ENCODE measurements around the gene BMP2.

Gene BMP2

DNA sequence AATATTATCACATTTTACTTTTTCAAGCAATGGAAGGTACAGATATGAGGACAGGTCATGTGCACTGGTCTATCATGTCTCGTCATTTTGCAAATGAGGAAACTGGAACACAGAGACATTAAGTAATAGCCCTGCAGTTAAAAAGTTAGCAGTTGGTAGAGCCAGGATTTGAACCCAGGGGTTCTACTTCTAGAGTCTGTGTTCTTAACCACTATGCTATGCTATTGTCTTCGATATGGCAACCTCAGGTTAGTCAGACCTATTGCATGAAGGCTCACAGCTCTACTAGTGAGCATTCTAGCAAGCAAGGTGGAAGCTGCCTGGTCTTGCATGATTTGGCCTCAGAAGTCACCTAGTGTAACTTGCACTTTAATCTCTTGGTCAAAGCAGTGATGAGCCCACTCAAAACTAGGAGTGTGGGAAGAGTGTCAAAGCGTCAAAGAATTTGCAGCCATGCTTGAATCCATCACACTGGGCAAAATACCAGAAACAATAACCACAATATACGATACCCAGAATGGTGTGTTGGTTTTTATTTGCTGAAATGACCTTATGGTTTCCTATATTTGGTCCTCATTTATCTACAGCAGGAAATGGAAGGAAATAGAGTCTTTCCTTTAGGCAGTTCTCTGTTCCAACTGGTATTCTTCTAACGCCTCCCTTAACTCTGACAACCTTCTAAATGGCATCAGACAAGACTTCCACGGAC, 20.4 kb upstream of the BMP2 start:
- H3K27ac ChIP-seq: no peak overlapping the region
- no peak for TF ChIP-seq ZFX (IDR thresholded peaks at IDR 0.05; ENCODE audit: borderline replicate concordance)
- TF ChIP-seq, protein P1, sequence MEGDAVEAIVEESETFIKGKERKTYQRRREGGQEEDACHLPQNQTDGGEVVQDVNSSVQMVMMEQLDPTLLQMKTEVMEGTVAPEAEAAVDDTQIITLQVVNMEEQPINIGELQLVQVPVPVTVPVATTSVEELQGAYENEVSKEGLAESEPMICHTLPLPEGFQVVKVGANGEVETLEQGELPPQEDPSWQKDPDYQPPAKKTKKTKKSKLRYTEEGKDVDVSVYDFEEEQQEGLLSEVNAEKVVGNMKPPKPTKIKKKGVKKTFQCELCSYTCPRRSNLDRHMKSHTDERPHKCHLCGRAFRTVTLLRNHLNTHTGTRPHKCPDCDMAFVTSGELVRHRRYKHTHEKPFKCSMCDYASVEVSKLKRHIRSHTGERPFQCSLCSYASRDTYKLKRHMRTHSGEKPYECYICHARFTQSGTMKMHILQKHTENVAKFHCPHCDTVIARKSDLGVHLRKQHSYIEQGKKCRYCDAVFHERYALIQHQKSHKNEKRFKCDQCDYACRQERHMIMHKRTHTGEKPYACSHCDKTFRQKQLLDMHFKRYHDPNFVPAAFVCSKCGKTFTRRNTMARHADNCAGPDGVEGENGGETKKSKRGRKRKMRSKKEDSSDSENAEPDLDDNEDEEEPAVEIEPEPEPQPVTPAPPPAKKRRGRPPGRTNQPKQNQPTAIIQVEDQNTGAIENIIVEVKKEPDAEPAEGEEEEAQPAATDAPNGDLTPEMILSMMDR (IDR thresholded peaks at IDR 0.05): no peak

DNA sequence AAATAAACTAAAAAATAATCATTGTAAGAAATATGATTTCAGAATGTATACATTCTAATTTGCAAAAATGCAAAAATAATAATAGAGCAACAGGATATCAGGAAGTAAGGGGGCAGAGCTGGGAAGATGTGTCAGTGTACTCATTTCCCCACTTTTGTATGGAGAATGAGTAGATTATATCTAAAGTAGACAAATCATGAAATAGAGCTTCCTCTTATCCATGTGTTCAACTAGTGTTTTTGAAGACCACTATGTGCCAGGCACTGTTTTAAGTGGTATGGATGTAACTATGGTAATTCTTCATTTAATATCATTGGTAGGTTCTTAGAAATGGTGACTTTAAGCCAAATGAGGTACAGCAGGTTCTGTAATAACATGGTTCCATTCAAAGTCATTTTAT, 17.0 kb upstream of the BMP2 start:
- no peak for TF ChIP-seq ZFX (IDR thresholded peaks at IDR 0.05; ENCODE audit: borderline replicate concordance)
- TF ChIP-seq, protein P1 (IDR thresholded peaks at IDR 0.05): no peak
- no peak overlapping the region for H3K27ac ChIP-seq

DNA sequence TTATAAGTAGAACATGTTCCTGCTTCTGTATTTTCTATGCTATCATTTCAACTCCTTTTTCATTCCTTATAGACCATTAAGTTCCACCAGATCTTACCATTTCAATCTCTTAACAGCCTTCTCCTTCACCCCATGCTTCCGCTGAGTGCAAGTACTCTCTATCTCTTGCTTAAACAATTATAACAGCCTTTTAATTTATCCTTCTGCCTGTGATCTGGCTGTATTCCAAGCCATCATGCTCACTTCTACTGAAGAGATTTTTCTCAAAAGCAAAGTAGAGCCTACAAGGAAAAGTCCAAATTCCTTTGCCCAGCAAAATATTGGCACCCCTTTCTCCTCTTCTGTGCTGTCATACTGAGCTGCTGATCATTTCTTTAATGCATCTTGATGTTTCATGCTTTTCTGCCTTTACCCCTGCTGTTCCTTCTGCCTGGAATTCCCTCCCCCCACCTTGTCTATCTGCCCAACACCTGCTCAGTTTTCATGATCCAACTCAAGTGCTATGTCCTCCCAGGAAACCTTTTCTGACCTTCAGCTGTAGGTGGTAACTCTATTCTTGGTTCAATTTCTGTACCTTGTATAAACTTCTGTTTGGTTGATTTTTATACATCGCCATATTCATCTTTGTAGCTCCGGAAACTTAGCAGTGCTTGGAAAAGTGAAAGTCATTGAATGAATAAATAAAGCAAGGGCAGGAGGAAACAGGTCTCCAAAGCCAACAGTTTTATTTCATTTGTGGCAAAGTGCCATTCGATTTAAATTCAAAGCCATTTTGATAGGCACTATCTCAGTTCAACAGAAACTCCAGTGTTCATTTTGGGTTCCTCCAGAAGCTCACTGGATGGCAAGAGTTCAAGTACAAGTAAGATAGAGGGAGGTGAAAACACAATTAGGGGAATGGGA, 10.5 kb upstream of the BMP2 start:
- no peak for TF ChIP-seq ZFX (IDR thresholded peaks at IDR 0.05; ENCODE audit: borderline replicate concordance)
- TF ChIP-seq, protein P1 (IDR thresholded peaks at IDR 0.05): no peak
- no peak overlapping the region for H3K27ac ChIP-seq

DNA sequence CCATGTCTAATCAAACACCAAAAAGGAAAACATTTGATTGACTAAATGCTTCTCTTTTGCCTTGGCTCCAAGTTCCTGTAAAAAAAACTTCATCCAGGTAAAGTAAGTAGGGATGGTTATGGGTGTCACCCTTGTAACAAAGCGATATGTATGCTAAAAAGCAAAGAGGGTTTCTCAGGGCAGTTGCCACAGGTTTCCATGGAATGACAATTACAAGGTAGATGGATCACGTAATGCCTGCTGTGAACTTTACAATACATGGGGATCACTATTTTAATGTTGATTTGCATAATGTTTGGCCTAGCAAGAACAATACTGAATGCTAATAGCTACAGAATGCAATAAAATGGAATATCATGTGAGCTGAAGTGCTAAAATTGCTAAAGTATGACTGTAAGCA, 2.9 kb upstream of the BMP2 start:
- H3K27ac ChIP-seq: no peak overlapping the region

DNA sequence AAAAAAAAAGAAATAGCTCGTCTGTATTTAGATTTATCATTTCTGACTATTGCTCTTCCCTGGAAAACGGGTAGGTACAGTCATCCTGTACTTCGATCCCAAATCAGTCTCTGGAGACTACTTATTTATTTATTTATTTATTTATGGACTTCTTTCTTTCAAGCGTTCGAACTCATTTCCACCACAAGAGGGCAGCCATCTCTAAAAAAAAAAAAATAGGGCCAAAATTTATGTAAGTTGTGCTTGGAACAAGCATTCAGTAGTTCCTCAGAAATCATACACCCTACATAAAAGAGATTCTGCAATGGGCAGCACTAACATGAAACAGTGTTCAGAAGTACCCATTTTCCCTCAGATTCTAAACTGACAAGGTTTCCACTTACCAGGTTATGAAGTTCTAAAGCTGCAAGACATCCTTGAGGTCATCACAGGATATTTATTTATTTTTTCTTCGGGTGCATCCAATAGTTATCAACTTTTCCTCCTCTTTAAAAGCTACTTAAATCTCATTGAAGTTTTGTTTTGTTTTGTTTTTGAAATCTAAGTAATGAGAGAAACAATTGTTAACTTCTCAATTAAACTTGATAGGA, 1.9 kb upstream of the BMP2 start:
- no peak for TF ChIP-seq ZFX (IDR thresholded peaks at IDR 0.05; ENCODE audit: borderline replicate concordance)
- TF ChIP-seq, protein P1 (IDR thresholded peaks at IDR 0.05): peak; percentile 77
- H3K27ac ChIP-seq: peak overlapping the region; percentile 60

More for the DNA sequence above, 2.9 kb upstream of the BMP2 start:
- TF ChIP-seq, protein P1 (IDR thresholded peaks at IDR 0.05): no peak
- TF ChIP-seq ZFX (IDR thresholded peaks at IDR 0.05; ENCODE audit: borderline replicate concordance): no peak

DNA sequence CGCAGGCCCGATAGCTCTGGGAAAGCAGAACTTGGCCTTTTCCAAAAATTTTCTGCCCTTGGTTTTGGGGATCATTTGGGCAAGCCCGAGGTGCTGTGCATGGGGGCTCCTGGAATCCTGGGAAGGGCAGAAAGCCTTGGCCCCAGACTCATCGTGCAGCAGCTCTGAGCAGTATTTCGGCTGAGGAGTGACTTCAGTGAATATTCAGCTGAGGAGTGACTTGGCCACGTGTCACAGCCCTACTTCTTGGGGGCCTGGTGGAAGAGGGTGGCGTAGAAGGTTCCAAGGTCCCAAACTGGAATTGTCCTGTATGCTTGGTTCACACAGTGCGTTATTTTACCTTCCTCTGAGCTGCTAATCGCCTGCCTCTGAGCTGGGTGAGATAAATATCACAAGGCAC, 1.1 kb upstream of the BMP2 start:
- TF ChIP-seq, protein P1 (IDR thresholded peaks at IDR 0.05): no peak
- TF ChIP-seq ZFX (IDR thresholded peaks at IDR 0.05; ENCODE audit: borderline replicate concordance): no peak
- peak overlapping the region; percentile 60 for H3K27ac ChIP-seq
